Measurements from ENCODE around the gene MYT1. TPM values are rescaled to one million over a fixed set of nuclear protein-coding genes. Genes with fewer than 3 reads are reported as not detected.

The MYT1 gene
- total and polyA plus RNA-seq, 2 of the 13 experiments (the other 11 are each of a cell fraction or from before 2014, with no cell fraction given), result 0.58 to 2.5 TPM

GRCh38 chr20:64255361-64256281 lies 91.4 kb downstream of the MYT1 start, which contains the start of gene PCMTD2 (continued):
- TF ChIP-seq ZBTB2 (CRISPR knock-in tag; IDR thresholded peaks at IDR 0.05; ENCODE audit: low read depth) (peak; percentile 86), RXRB (CRISPR knock-in tag; IDR thresholded peaks at IDR 0.05; ENCODE audit: borderline replicate concordance) (peak; percentile 64; the same call in 1 of the 2 replicates), THAP11 (CRISPR knock-in tag; IDR thresholded peaks at IDR 0.05) (peak; percentile 86), SNAPC5 (CRISPR knock-in tag; IDR thresholded peaks at IDR 0.05; ENCODE audit: borderline replicate concordance) (no peak), CC2D1A (CRISPR knock-in tag; IDR thresholded peaks at IDR 0.05) (no peak), ZNF777 (CRISPR knock-in tag; IDR thresholded peaks at IDR 0.05) (peak; percentile 90), ZC3H4 (CRISPR knock-in tag; IDR thresholded peaks at IDR 0.05; ENCODE audit: borderline replicate concordance) (no peak), ADNP (CRISPR knock-in tag; IDR thresholded peaks at IDR 0.05) (0 out of 2 replicates have a peak, but pooled peaks have one; percentile 40), ZBTB4 (CRISPR knock-in tag; IDR thresholded peaks at IDR 0.05; ENCODE audit: borderline replicate concordance) (no peak), SOX5 (CRISPR knock-in tag; IDR thresholded peaks at IDR 0.05; ENCODE audit: borderline replicate concordance) (peak; percentile 22; the same call in 1 of the 2 replicates), PHF5A (CRISPR knock-in tag; IDR thresholded peaks at IDR 0.05; ENCODE audit: low read depth, unreplicated experiment) (no peak), THAP8 (CRISPR knock-in tag; IDR thresholded peaks at IDR 0.05; ENCODE audit: borderline replicate concordance) (0 out of 2 replicates have a peak, but pooled peaks have one; percentile 60), ZNF574 (CRISPR knock-in tag; IDR thresholded peaks at IDR 0.05) (no peak; the same call in none of the 2 replicates), ZBTB20 (CRISPR knock-in tag; IDR thresholded peaks at IDR 0.05; ENCODE audit: borderline replicate concordance, low read depth) (peak; percentile 44), ZBTB49 (CRISPR knock-in tag; IDR thresholded peaks at IDR 0.05; ENCODE audit: borderline replicate concordance) (no peak)

Data from HepG2 (cell line).